SU-DHL-6 (cell line): ENCODE measurements around the gene YTHDF1.

Source experiments
- H2AFZ ChIP-seq: fragments of 200-600 bp; sonication (generic); 2 replicates; pipeline ENCODE4 v1.6.1; 2014; ENCODE audit warnings: low read depth, mild to moderate bottlenecking, moderate library complexity, mixed read lengths, antibody characterized with exemption, low read length; ENCODE audit not compliant: severe bottlenecking
- H3F3A ChIP-seq: fragments of 200-600 bp; shearing (Covaris generic); 2 replicates; pipeline ENCODE4 v1.6.0; 2016; ENCODE audit warnings: antibody characterized with exemption, mild to moderate bottlenecking; ENCODE audit not compliant: insufficient read depth
- H3K27ac ChIP-seq: fragments of 200-600 bp; sonication (generic); 2 replicates; pipeline ENCODE4 v1.5.1; 2016; ENCODE audit warnings: low read depth, mild to moderate bottlenecking, low read length, moderate library complexity, mixed read lengths
- H3K27me3 ChIP-seq: fragments of 200-600 bp; sonication (generic), shearing (Covaris generic); 2 replicates; pipeline ENCODE4 v1.6.0; 2014; ENCODE audit warnings: mild to moderate bottlenecking, low read length
- H3K36me3 ChIP-seq: fragments of 200-600 bp; sonication (generic); 2 replicates; pipeline ENCODE4 v1.6.1; 2014; ENCODE audit warnings: mild to moderate bottlenecking, low read length, mixed read lengths
- H3K4me2 ChIP-seq: fragments of 300-600, 200-600 bp; shearing (Covaris generic), sonication (generic); 2 replicates; pipeline ENCODE4 v1.6.0; 2014; ENCODE audit warnings: low read length, low read depth, mild to moderate bottlenecking; ENCODE audit not compliant: poor library complexity, severe bottlenecking
- H3K4me3 ChIP-seq: fragments of 200-600 bp; sonication (generic); 2 replicates; pipeline ENCODE4 v1.5.1; 2014; ENCODE audit warnings: antibody characterized with exemption, low read length, mild to moderate bottlenecking, mixed read lengths; ENCODE audit not compliant: insufficient read depth, poor library complexity, severe bottlenecking
- H3K79me2 ChIP-seq: fragments of 200-600 bp; sonication (generic); 2 replicates; pipeline ENCODE4 v1.6.1; 2014; ENCODE audit warnings: mild to moderate bottlenecking, low read length, moderate library complexity; ENCODE audit not compliant: insufficient read depth
- H3K9ac ChIP-seq: fragments of 200-600 bp; sonication (generic); 2 replicates; pipeline ENCODE4 v1.7.0; 2014; ENCODE audit warnings: mild to moderate bottlenecking, low read length
- H3K9me2 ChIP-seq: fragments of 200-600 bp; sonication (generic); replicated peaks from 2 replicates; pipeline ENCODE4 v1.6.1; 2014; ENCODE audit warnings: low read length; ENCODE audit not compliant: insufficient read depth
- H3K9me3 ChIP-seq: fragments of 200-600 bp; sonication (generic); 2 replicates; pipeline ENCODE4 v1.6.1; 2014; ENCODE audit warnings: low read length, mixed read lengths; ENCODE audit not compliant: insufficient read depth
- H4K20me1 ChIP-seq: fragments of 200-600 bp; sonication (generic); 2 replicates; pipeline ENCODE4 v1.6.1; 2014; ENCODE audit warnings: low read depth, mild to moderate bottlenecking, antibody characterized with exemption, low read length, moderate library complexity, mixed read lengths
- EZH2phosphoT487 ChIP-seq: fragments of 200-600 bp; sonication (generic), shearing (Covaris generic); conservative IDR thresholded peaks from 2 replicates; pipeline ENCODE4 v1.6.1; 2018; ENCODE audit warnings: mild to moderate bottlenecking, antibody characterized with exemption, low read length, moderate library complexity, mixed read lengths
- TF ChIP-seq, protein P1 (sequence below): fragments of 200-600 bp; sonication (generic); IDR thresholded peaks from one replicate; pipeline ENCODE4 v1.5.1; 2017; ENCODE audit warnings: antibody characterized with exemption, mild to moderate bottlenecking, low read length, moderate library complexity; ENCODE audit not compliant: insufficient read depth, poor library complexity, severe bottlenecking

The YTHDF1 gene

GRCh38 chr20:63171991-63172390, 43.9 kb downstream of the YTHDF1 start:
- Histone ChIP-seq H4K20me1 (no peaks in the 10 kb centered on the region), H3F3A (no peaks in the 10 kb centered on the region), H3K27ac (no peak overlapping the region), H2AFZ (no peak overlapping the region), H3K9me2 (no peaks in the 10 kb centered on the region), H3K9ac (no peak overlapping the region), H3K4me3 (no peak overlapping the region), H3K79me2 (no peaks in the 10 kb centered on the region), H3K27me3 (no peaks in the 10 kb centered on the region), H3K4me2 (no peak overlapping the region), H3K9me3 (no peaks in the 10 kb centered on the region), H3K36me3 (no peaks in the 10 kb centered on the region)
- TF ChIP-seq, protein P1, sequence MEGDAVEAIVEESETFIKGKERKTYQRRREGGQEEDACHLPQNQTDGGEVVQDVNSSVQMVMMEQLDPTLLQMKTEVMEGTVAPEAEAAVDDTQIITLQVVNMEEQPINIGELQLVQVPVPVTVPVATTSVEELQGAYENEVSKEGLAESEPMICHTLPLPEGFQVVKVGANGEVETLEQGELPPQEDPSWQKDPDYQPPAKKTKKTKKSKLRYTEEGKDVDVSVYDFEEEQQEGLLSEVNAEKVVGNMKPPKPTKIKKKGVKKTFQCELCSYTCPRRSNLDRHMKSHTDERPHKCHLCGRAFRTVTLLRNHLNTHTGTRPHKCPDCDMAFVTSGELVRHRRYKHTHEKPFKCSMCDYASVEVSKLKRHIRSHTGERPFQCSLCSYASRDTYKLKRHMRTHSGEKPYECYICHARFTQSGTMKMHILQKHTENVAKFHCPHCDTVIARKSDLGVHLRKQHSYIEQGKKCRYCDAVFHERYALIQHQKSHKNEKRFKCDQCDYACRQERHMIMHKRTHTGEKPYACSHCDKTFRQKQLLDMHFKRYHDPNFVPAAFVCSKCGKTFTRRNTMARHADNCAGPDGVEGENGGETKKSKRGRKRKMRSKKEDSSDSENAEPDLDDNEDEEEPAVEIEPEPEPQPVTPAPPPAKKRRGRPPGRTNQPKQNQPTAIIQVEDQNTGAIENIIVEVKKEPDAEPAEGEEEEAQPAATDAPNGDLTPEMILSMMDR, result no peak
- TF ChIP-seq EZH2phosphoT487, result no peak

DNA sequence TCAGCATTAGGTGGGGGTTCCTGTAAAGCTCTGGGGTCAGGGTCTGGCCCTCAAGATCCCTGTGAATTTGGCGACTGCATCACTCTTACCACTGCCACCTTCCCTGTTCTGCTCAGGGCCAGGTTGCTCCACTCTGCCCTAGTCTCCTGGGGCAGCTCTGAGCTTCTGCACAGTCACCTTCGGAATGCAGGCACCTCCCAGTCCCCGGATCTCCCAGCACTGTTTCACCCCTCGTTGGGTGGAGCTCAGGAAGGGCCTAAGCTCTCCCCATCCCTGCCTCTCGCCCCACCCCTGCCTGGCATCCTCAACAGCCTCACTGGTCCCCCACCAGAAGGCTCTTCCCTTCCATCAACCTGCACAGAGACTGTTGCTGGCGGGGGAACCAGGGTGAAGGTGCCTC, 46.2 kb downstream of the YTHDF1 start:
- H3K27ac ChIP-seq, result no peak overlapping the region
- no peak for TF ChIP-seq EZH2phosphoT487
- TF ChIP-seq, protein P1, result no peak
- no peak overlapping the region for H3K9ac ChIP-seq
- no peaks in the 10 kb centered on the region for H3K79me2 ChIP-seq
- H3F3A ChIP-seq, result no peaks in the 10 kb centered on the region
- H2AFZ ChIP-seq, result no peak overlapping the region
- H3K36me3 ChIP-seq, result no peaks in the 10 kb centered on the region
- H3K9me3 ChIP-seq, result no peaks in the 10 kb centered on the region
- H3K4me3 ChIP-seq, result no peak overlapping the region
- no peaks in the 10 kb centered on the region for H3K27me3 ChIP-seq
- no peak overlapping the region for H3K4me2 ChIP-seq
- H4K20me1 ChIP-seq, result no peaks in the 10 kb centered on the region
- no peaks in the 10 kb centered on the region for H3K9me2 ChIP-seq

DNA sequence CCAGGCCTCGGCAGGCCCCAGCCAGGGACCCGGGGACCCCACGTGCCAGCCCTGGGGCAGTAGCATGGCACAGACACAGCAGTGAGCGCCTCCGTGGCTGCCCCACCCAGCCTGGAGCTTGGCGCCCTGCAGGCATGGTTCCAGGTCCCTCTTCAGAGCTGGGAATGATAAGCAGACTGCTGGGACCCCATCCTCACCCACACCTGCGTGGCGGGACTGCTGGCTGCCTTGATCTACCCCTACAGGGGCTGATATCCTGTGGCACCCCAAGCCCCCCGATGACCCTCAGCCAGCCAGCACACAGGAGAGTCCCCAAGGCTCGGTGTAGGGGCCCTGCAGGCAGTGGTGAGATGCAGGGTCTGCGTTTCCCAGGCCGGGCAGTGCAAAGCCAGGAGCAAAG, 47.1 kb downstream of the YTHDF1 start:
- H3F3A ChIP-seq, result no peaks in the 10 kb centered on the region
- H3K9ac ChIP-seq, result no peak overlapping the region
- TF ChIP-seq, protein P1, result no peak
- no peak for TF ChIP-seq EZH2phosphoT487
- no peaks in the 10 kb centered on the region for H3K79me2 ChIP-seq
- no peak overlapping the region for H3K4me3 ChIP-seq
- no peaks in the 10 kb centered on the region for H3K9me3 ChIP-seq
- no peak overlapping the region for H3K4me2 ChIP-seq
- no peak overlapping the region for H3K27ac ChIP-seq
- no peaks in the 10 kb centered on the region for H3K36me3 ChIP-seq
- H3K9me2 ChIP-seq, result no peaks in the 10 kb centered on the region
- no peaks in the 10 kb centered on the region for H3K27me3 ChIP-seq
- H2AFZ ChIP-seq, result no peak overlapping the region
- no peaks in the 10 kb centered on the region for H4K20me1 ChIP-seq
